ENCODE data around the gene RAB6B.

The RAB6B gene

GRCh38 chr3:133777807-133778568, 117.7 kb downstream of the RAB6B start:
- in situ Hi-C loops (cut with HindIII; ENCODE audit: low sequenced_read_pairs) = no loop called here

DNA sequence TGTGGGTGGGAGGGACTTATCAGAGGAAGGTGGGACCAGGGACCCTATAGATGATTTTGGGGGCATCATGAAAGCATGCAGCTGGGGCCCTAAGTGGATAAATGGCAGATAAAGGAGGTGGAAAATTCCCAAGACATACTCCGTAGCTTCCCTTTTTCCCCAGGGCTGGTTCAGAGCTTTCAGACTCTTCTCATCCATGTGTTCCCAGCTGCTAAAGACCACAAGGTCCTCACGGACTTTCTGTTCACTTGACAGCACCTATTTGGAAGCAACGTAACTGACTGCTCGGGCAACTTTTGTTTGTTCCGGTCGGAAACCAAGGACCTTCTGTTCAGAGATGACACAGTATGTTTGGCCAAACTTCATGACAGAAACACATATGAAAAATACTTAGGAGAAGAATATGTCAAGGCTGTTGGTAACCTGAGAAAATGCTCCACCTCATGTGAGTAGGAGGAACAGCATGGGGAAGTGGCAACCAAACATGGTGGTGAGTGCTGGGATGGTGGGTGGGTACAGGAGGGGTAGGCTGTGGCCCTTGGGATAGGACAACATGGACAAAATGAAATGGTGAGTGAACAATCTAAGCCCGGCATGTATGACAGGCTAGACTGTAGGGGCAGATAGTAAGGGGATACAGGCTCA, 118.8 kb downstream of the RAB6B start:
- in situ Hi-C loops (cut with HindIII; ENCODE audit: low sequenced_read_pairs) = no loop called here

GRCh38 chr3:133775835-133776234, 119.8 kb downstream of the RAB6B start:
- in situ Hi-C loops (cut with HindIII; ENCODE audit: low sequenced_read_pairs) = no loop called here

DNA sequence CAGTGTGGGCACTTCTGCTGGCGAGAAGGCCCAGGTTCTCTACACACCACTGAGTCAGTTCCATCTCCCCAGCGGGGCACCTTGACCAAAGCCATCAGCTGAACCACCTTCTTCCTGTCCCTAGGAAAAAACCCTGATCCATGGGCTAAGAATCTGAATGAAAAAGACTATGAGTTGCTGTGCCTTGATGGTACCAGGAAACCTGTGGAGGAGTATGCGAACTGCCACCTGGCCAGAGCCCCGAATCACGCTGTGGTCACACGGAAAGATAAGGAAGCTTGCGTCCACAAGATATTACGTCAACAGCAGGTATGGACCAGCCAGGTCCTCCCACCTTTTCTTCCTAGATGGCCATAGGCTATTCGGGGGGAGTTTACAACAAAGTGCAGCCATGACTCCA, 120.4 kb downstream of the RAB6B start:
- in situ Hi-C loops (cut with HindIII; ENCODE audit: low sequenced_read_pairs) = no loop called here
